Measurements from ENCODE around the gene TIMM21.

TIMM21 gene

DNA sequence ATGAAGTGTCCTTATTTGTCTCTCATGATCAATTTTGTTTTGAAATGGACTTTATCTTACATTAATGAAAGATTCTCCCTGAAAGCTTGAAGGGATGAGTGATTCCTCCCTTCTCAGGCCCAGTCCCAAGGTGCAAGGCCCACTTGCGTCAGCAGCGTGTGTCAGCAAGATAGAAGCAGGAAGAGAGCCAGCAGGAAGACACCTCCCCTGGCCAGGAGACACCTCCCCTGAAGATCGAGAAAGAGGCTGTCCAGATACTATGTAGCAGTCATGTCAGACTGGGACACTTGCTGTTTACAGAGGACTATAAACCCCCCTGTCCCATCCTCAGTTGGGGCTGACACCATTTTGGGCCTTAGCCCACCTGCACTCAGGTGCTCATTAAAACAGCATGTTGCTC, 38.3 kb downstream of the TIMM21 start:
- TF ChIP-seq POLR2A (IDR thresholded peaks at IDR 0.05; ENCODE audit: extremely low read depth, insufficient read length): no peak
- no peak for TF ChIP-seq MYC (IDR thresholded peaks at IDR 0.05; ENCODE audit: low read depth, low read length)
- TF ChIP-seq, protein P1, sequence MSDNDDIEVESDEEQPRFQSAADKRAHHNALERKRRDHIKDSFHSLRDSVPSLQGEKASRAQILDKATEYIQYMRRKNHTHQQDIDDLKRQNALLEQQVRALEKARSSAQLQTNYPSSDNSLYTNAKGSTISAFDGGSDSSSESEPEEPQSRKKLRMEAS (IDR thresholded peaks at IDR 0.05; ENCODE audit: low read depth, low read length): no peak
- TF ChIP-seq, protein P2, sequence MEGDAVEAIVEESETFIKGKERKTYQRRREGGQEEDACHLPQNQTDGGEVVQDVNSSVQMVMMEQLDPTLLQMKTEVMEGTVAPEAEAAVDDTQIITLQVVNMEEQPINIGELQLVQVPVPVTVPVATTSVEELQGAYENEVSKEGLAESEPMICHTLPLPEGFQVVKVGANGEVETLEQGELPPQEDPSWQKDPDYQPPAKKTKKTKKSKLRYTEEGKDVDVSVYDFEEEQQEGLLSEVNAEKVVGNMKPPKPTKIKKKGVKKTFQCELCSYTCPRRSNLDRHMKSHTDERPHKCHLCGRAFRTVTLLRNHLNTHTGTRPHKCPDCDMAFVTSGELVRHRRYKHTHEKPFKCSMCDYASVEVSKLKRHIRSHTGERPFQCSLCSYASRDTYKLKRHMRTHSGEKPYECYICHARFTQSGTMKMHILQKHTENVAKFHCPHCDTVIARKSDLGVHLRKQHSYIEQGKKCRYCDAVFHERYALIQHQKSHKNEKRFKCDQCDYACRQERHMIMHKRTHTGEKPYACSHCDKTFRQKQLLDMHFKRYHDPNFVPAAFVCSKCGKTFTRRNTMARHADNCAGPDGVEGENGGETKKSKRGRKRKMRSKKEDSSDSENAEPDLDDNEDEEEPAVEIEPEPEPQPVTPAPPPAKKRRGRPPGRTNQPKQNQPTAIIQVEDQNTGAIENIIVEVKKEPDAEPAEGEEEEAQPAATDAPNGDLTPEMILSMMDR (IDR thresholded peaks at IDR 0.05; ENCODE audit: low read depth, low read length): no peak
- no peak for DNase-seq (ENCODE audit: low read depth)
- H3K4me3 ChIP-seq (ENCODE audit: low read depth, low read length): no peak overlapping the region

DNA sequence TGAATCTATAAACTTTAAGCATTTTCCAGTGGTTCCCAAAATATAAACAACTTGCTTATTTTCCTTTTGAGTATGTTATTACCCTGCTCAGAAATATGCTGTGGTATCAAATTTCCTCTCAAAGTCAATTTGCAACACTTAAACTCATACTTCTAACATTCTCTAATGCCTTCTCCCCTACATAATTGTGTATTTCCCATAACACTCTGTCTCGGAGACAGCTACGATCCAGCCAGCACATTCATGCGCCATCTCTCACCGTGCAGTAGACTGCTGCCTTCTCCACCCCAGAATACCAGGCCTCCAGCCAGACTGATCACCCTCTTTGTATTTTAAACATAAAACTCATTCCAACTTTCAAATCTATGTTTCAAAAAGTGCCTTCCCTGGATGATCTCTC, 41.8 kb downstream of the TIMM21 start:
- TF ChIP-seq POLR2A (IDR thresholded peaks at IDR 0.05; ENCODE audit: extremely low read depth, insufficient read length) (no peak), MYC (IDR thresholded peaks at IDR 0.05; ENCODE audit: low read depth, low read length) (no peak)
- TF ChIP-seq, protein P2 (IDR thresholded peaks at IDR 0.05; ENCODE audit: low read depth, low read length): no peak
- TF ChIP-seq, protein P1 (IDR thresholded peaks at IDR 0.05; ENCODE audit: low read depth, low read length): no peak
- no peak for DNase-seq (ENCODE audit: low read depth)
- no peak overlapping the region for H3K4me3 ChIP-seq (ENCODE audit: low read depth, low read length)

DNA sequence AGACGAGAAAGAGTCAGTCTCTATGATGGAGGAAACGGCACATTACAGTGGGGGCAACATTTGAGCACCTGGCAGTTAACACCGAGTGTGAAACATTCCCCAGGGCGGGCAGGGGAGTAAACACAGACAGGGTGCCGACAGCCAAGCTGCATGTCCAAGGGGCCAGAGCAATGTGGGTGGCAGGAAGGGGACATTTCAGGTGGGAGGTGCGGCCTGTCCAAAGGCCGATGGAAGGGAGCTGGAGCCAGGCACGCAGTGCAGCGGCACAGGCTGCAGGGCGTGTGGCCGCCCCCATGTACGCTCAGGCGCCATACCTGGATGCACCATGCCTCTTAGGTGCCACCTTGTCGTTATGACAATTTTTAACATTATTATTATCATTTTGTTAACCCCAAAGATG, 43.3 kb downstream of the TIMM21 start:
- no peak overlapping the region for H3K4me3 ChIP-seq (ENCODE audit: low read depth, low read length)
- TF ChIP-seq, protein P1 (IDR thresholded peaks at IDR 0.05; ENCODE audit: low read depth, low read length): no peak
- TF ChIP-seq, protein P2 (IDR thresholded peaks at IDR 0.05; ENCODE audit: low read depth, low read length): no peak
- no peak for DNase-seq (ENCODE audit: low read depth)

DNA sequence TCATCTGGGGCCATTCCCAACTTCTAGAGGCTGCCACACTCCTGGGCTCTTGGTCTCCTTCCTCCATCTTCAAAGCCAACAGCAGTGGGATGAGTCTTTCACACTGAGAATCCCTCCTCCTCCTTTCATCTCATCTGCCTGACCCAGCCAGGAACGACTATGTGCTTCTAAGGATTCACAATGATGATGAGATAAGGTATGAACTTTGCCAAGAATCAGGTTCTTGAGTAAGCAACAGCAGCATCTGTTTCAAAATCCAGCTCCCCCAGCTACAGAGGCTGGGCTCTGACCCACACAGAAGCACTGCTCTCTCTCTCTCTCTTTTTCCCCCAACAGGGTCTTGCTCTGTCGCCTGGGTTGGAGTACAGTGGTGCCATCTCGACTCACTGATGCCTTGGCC, 46.4 kb downstream of the TIMM21 start:
- DNase-seq (ENCODE audit: low read depth): no peak
- no peak overlapping the region for H3K4me3 ChIP-seq (ENCODE audit: low read depth, low read length)
- TF ChIP-seq, protein P1 (IDR thresholded peaks at IDR 0.05; ENCODE audit: low read depth, low read length): no peak

DNA sequence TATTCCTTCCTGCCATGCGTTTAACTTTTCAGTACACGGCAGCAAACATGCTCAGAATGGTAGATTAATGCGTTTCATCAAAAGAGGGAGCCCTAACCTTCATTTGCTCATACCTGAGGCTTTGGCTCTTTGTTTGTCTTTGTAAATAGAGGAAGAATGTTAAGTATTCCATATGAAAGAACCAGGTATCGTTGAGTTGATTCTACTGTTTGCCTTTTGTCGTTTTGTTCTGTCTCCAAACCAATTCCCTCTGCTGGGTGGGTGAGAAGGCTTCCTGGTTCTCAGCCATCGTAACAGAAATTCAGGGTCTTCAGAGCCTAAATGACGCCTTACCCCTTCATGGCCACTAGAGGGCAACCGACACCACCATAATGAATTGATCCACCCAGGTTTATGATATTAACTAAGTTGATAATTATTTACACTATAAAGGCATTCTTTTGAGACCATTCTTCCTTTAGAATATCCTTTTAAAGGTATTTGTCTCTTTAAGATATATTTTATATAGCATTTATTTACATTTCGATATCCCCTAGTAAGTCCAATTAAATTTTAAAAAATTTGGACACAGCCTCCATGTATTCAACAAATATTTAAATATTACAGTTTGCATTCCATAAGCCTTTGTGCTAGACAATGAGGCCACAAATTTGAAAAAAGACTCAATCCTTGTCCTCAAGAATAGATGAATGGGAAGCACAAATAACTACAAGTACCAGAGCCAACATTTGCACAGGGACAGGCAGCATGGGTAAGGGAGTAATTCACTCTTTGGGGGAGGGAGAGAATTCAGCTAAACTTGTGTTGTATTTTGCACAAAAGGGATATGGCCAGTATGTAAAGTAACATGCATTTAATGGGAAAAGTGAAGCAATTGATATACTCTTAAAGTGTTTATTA, 48.1 kb downstream of the TIMM21 start:
- TF ChIP-seq, protein P1 (IDR thresholded peaks at IDR 0.05; ENCODE audit: low read depth, low read length): no peak
- TF ChIP-seq, protein P2 (IDR thresholded peaks at IDR 0.05; ENCODE audit: low read depth, low read length): peak; percentile 69
- no peak for TF ChIP-seq POLR2A (IDR thresholded peaks at IDR 0.05; ENCODE audit: extremely low read depth, insufficient read length)
- DNase-seq (ENCODE audit: low read depth): peak; percentile 68
- peak overlapping the region; percentile 32 for H3K4me3 ChIP-seq (ENCODE audit: low read depth, low read length)

DNA sequence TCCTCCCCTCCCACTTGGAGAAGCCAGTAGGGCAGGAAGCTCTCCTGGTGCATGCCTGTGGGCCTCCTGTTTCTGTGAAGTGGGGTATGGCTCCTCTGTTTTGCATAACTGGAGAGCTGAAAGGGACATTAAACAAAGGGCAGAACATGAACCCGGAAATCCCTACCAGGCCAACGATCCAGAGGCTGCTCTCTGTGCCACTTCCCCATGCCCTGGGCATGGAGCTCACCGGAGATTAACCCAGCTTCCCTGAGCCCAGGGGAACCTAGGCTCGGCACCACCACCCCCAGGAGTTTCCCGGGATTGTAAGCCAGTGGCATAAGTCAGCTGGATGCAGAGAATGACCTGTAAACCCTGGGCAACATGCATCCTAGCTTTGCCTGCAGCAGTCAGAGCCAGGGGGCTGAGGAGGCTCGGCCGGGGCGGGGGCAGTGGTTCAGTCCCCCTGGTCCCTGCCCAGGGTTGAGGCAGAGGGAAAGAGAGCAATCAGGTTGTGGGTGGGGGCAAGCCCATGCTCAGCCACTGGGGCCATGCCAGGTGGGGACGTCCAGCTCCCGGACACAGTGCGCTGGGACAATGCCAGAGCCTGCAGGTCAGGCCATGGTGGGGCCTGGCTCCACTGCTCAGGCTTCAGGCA, 49.5 kb downstream of the TIMM21 start:
- H3K4me3 ChIP-seq (ENCODE audit: low read depth, low read length): no peak overlapping the region
- TF ChIP-seq, protein P2 (IDR thresholded peaks at IDR 0.05; ENCODE audit: low read depth, low read length): no peak
- no peak for TF ChIP-seq MYC (IDR thresholded peaks at IDR 0.05; ENCODE audit: low read depth, low read length)
- TF ChIP-seq, protein P1 (IDR thresholded peaks at IDR 0.05; ENCODE audit: low read depth, low read length): no peak
- TF ChIP-seq POLR2A (IDR thresholded peaks at IDR 0.05; ENCODE audit: extremely low read depth, insufficient read length): no peak
- DNase-seq (ENCODE audit: low read depth): no peak
